Measurements from ENCODE around the gene CUL7. TPM values are rescaled to one million over a fixed set of nuclear protein-coding genes. Genes with fewer than 3 reads are reported as not detected.

Gene CUL7
- total and polyA plus RNA-seq, 2 of the 8 experiments (the other 6 are each of a cell fraction or from before 2014, with no cell fraction given) = 10.8 to 15.0 TPM

- Histone ChIP-seq H3K4me1 (replicated peaks in 1 of 4; ENCODE audit: control insufficient read depth in 3 of 4, insufficient read depth in 4 of 4, low read length in 3 of 4) (peaks cover 6 to 17% (median 12%) of the 10 kb centered on the region in 4 experiments; a peak in 6 of 7 replicates), H3K4me2 (ENCODE audit: insufficient read depth in 1 of 2, low read depth in 2 of 2, low read length in 2 of 2) (peak overlapping the region; percentile 68 to 76), H3K4ac (replicated peaks; ENCODE audit: insufficient read length, low read depth, low read length) (peak overlapping the region; percentile 10), H3K79me2 (ENCODE audit: control insufficient read depth in 1 of 2, insufficient read depth in 2 of 2, low read length in 2 of 2) (peaks cover 12 to 34% of the 10 kb centered on the region in 2 experiments), H3K79me1 (ENCODE audit: low read depth, low read length) (peaks cover 9% of the 10 kb centered on the region), H4K5ac (ENCODE audit: insufficient read length, low read depth, low read length) (peak overlapping the region; percentile 12), H2AFZ (ENCODE audit: low read length) (no peak overlapping the region), H3K36me3 (ENCODE audit: control insufficient read depth in 2 of 4, insufficient read depth in 4 of 4, low read length in 3 of 4) (peaks cover 0 to 2% (median 0%) of the 10 kb centered on the region in 4 experiments; a peak in 2 of 8 replicates), H3K27me3 (replicated peaks in 1 of 4; ENCODE audit: control insufficient read depth in 3 of 4, extremely low read depth in 1 of 4, insufficient read depth in 3 of 4, low read length in 3 of 4) (0 out of 7 replicates have a peak, but pooled peaks cover 0 to 2% (median 0%) of the 10 kb centered on the region in 4 experiments), H4K91ac (replicated peaks; ENCODE audit: insufficient read length, low read length) (peak overlapping the region; percentile 45), H3K27ac (ENCODE audit: low read depth, low read length) (peak overlapping the region; percentile 14; the same call in 1 of the 2 replicates), H2BK120ac (replicated peaks; ENCODE audit: low read depth, low read length) (no peak overlapping the region), H3K18ac (ENCODE audit: extremely low read depth, low read length) (peak overlapping the region; percentile 38), H4K8ac (ENCODE audit: extremely low read depth, insufficient read depth, low read length) (no peak overlapping the region), H3K9ac (replicated peaks in 1 of 4; ENCODE audit: extremely low read depth in 1 of 4, low read depth in 3 of 4, low read length in 3 of 4) (no peak overlapping the region), H2BK15ac (ENCODE audit: low read length) (0 out of 2 replicates have a peak overlapping the region, but pooled peaks have one; percentile 72), H3K4me3 (ENCODE audit: extremely low read depth in 1 of 4, insufficient read depth in 2 of 4, low read depth in 3 of 4, low read length in 4 of 4) (peak overlapping the region; percentile 34 to 79 (median 63); a peak in 7 of 8 replicates), H2AK5ac (ENCODE audit: low read depth, low read length) (0 out of 2 replicates have a peak overlapping the region, but pooled peaks have one; percentile 84), H3K14ac (ENCODE audit: insufficient read length) (no peak overlapping the region), H3K23ac (ENCODE audit: insufficient read length) (no peak overlapping the region), H2BK12ac (ENCODE audit: low read depth, low read length) (peak overlapping the region; percentile 87; the same call in 1 of the 2 replicates), H3K56ac (replicated peaks; ENCODE audit: insufficient read length, low read depth, low read length) (no peak overlapping the region), H3K9me3 (ENCODE audit: insufficient read depth in 2 of 2, low read depth in 1 of 2, low read length in 1 of 2) (no peaks in the 10 kb centered on the region), H4K20me1 (replicated peaks in 1 of 2; ENCODE audit: control insufficient read depth in 1 of 2, insufficient read depth in 2 of 2, low read length in 2 of 2) (peaks cover 7 to 10% of the 10 kb centered on the region in 2 experiments), H2BK5ac (ENCODE audit: low read depth, low read length) (peak overlapping the region; percentile 78; the same call in 1 of the 2 replicates), H2BK20ac (ENCODE audit: low read length) (peak overlapping the region; percentile 61; the same call in 1 of the 2 replicates), H3K23me2 (ENCODE audit: low read depth, low read length) (peaks cover 10% of the 10 kb centered on the region; the same call in 1 of the 2 replicates)
- 48% methylated on average over 6 of the region's 6 CpGs; no CpG with 5 or more reads in 1 of the 2 experiments for WGBS, 2 experiments (ENCODE audit: extremely low coverage in 1 of 2, insufficient coverage in 1 of 2, insufficient read length in 1 of 2, insufficient replicate concordance in 2 of 2, low coverage in 1 of 2, low lambda C conversion rate in 2 of 2, missing lambda C conversion rate in 1 of 2)
- DNase-seq (ENCODE audit: low read depth in 1 of 2, low spot score in 2 of 2) (no peak), FAIRE-seq (no peak)
- ChIA-PET POLR2A (ENCODE audit: partially characterized antibody) (interaction anchor here (1.1 to 5.0 kb wide), 15 partner anchors 9 to 145 kb away, joined by 3 to 43 read pairs (median 7); partner anchors contain the start of genes CNPY3, CUL7, KLC4 and KLHDC3), CTCF (ENCODE audit: partially characterized antibody) (interaction anchor here (1.0 to 4.8 kb wide), 7 partner anchors 11 to 69 kb away, joined by 3 to 40 read pairs (median 7); partner anchors contain the start of genes KLHDC3 and MEA1)
- no peak for TF ChIP-seq ATF3 (IDR thresholded peaks at IDR 0.05; ENCODE audit: insufficient read depth, low read depth, low read length)
- TF ChIP-seq ASH2L (IDR thresholded peaks at IDR 0.05; ENCODE audit: low read length) = peak; percentile 18
- TF ChIP-seq SP2 (IDR thresholded peaks at IDR 0.05; ENCODE audit: low read length) = no peak
- TF ChIP-seq TAF7 (optimal IDR thresholded peaks at IDR 0.05; ENCODE audit: borderline replicate concordance, low read depth, low read length) = no peak
- TF ChIP-seq MAX (IDR thresholded peaks at IDR 0.05) = peak; percentile 54; the same call in 1 of the 2 replicates
- TF ChIP-seq CEBPB (IDR thresholded peaks at IDR 0.05; ENCODE audit: low read depth, low read length) = no peak
- TF ChIP-seq TEAD4 (IDR thresholded peaks at IDR 0.05; ENCODE audit: low read depth, low read length) = peak; percentile 41; the same call in 1 of the 2 replicates
Measured at GRCh38 chr6:43074847-43075669, 21.4 kb upstream of the CUL7 start.
